Liver (tissue), 9 donors: ENCODE data around the gene FBLL1. TPM values are rescaled to one million over a fixed set of nuclear protein-coding genes. Genes with fewer than 3 reads are reported as not detected.
A peak's percentile ranks its signal among the peaks of the same experiment; 100 is the strongest.

Source experiments
- DNase-seq: peaks from one replicate; pipeline ENCODE4 v3.0.0-alpha.2; 2017; ENCODE audit warnings: low spot score
- H3K27ac ChIP-seq, 2 donors: one replicate each; pipeline ENCODE4 v1.7.0; 2013; ENCODE audit warnings: inconsistent platforms in 2 of 2, low read length in 2 of 2, control low read depth in 1 of 2, low read depth in 1 of 2, mild to moderate bottlenecking in 1 of 2
- H3K27me3 ChIP-seq, 4 donors: one replicate each; pipeline versions ENCODE4 v1.6.1 to v1.7.0; 2013; ENCODE audit warnings: low read length in 3 of 4, inconsistent platforms in 1 of 4, mild to moderate bottlenecking in 1 of 4, moderate library complexity in 1 of 4; ENCODE audit not compliant: control insufficient read depth in 4 of 4, insufficient read depth in 4 of 4
- H3K36me3 ChIP-seq, 4 donors: one replicate each; pipeline versions ENCODE4 v1.6.1 to v1.7.0; 2013; ENCODE audit warnings: low read length in 3 of 4, mild to moderate bottlenecking in 3 of 4, low read depth in 1 of 4, moderate library complexity in 1 of 4; ENCODE audit not compliant: control insufficient read depth in 4 of 4, insufficient read depth in 3 of 4
- H3K4me1 ChIP-seq, 4 donors: one replicate each; pipeline versions ENCODE4 v1.6.1 to v1.7.0; 2013; ENCODE audit warnings: low read length in 3 of 4, mild to moderate bottlenecking in 3 of 4, moderate library complexity in 1 of 4; ENCODE audit not compliant: control insufficient read depth in 4 of 4, insufficient read depth in 4 of 4
- H3K4me3 ChIP-seq, 3 donors: one replicate each; pipeline versions ENCODE4 v1.6.1 to v1.7.0; 2013; ENCODE audit warnings: low read length in 3 of 3, control low read depth in 1 of 3, low read depth in 1 of 3, mild to moderate bottlenecking in 1 of 3
- H3K9ac ChIP-seq, 2 donors: one replicate each; pipeline ENCODE4 v1.7.0; 2013; ENCODE audit warnings: low read length in 2 of 2, mild to moderate bottlenecking in 2 of 2, moderate library complexity in 2 of 2, control low read depth in 1 of 2, low read depth in 1 of 2
- H3K9me3 ChIP-seq, 4 donors: one replicate each; pipeline versions ENCODE4 v1.6.1 to v1.7.0; 2013; ENCODE audit warnings: low read length in 3 of 4; ENCODE audit not compliant: control insufficient read depth in 4 of 4
- ATF3 ChIP-seq: IDR thresholded peaks from 2 replicates; pipeline ENCODE4 v1.6.1; 2016; ENCODE audit warnings: antibody characterized with exemption
- CTCF ChIP-seq: fragments of 150-350 bp; IDR thresholded peaks from 2 replicates; pipeline ENCODE4 v1.5.1; 2017; ENCODE audit warnings: improper control_type of control experiment, low read depth, low read length; ENCODE audit not compliant: missing input control
- EGR1 ChIP-seq, 2 donors: IDR thresholded peaks; 2 replicates each; pipeline ENCODE4 v1.6.1; 2016 to 2018; ENCODE audit warnings: antibody characterized with exemption in 2 of 2, low read depth in 2 of 2
- FOXA1 ChIP-seq: IDR thresholded peaks from 2 replicates; pipeline ENCODE4 v1.6.1; 2016; ENCODE audit warnings: antibody characterized with exemption
- FOXA2 ChIP-seq: IDR thresholded peaks from 2 replicates; pipeline ENCODE4 v1.6.1; 2016; ENCODE audit warnings: antibody characterized with exemption
- GABPA ChIP-seq, 2 donors: IDR thresholded peaks in 1 of 2; conservative IDR thresholded peaks in 1 of 2; 2 replicates each; pipeline ENCODE4 v1.6.1; 2016; ENCODE audit warnings: antibody characterized with exemption in 2 of 2, mild to moderate bottlenecking in 1 of 2, moderate library complexity in 1 of 2
- HNF4A ChIP-seq, 2 donors: conservative IDR thresholded peaks; 2 replicates each; pipeline ENCODE4 v1.6.1; 2016; ENCODE audit warnings: antibody characterized with exemption in 2 of 2, mild to moderate bottlenecking in 2 of 2
- HNF4G ChIP-seq: IDR thresholded peaks from 2 replicates; pipeline ENCODE4 v1.6.1; 2016; ENCODE audit warnings: antibody characterized with exemption
- JUND ChIP-seq, 2 donors: IDR thresholded peaks; 2 replicates each; pipeline ENCODE4 v1.6.1; 2016; ENCODE audit warnings: antibody characterized with exemption in 2 of 2
- MAX ChIP-seq: IDR thresholded peaks from 2 replicates; pipeline ENCODE4 v1.6.1; 2016; ENCODE audit warnings: antibody characterized with exemption
- NR2F2 ChIP-seq: IDR thresholded peaks from 2 replicates; pipeline ENCODE4 v1.6.1; 2016; ENCODE audit warnings: antibody characterized with exemption
- RAD21 ChIP-seq, 2 donors: IDR thresholded peaks; 2 replicates each; pipeline ENCODE4 v1.6.1; 2016; ENCODE audit warnings: antibody characterized with exemption in 2 of 2, mild to moderate bottlenecking in 2 of 2
- REST ChIP-seq: IDR thresholded peaks from 2 replicates; pipeline ENCODE4 v1.6.1; 2016; ENCODE audit warnings: antibody characterized with exemption, mild to moderate bottlenecking
- RXRA ChIP-seq, 2 donors: IDR thresholded peaks; 2 replicates each; pipeline ENCODE4 v1.6.1; 2017 to 2018; ENCODE audit warnings: antibody characterized with exemption in 2 of 2, mild to moderate bottlenecking in 1 of 2
- SP1 ChIP-seq: IDR thresholded peaks from 2 replicates; pipeline ENCODE4 v1.6.1; 2018; ENCODE audit warnings: antibody characterized with exemption, mild to moderate bottlenecking
- TAF1 ChIP-seq: conservative IDR thresholded peaks from 2 replicates; pipeline ENCODE4 v1.6.1; 2016; ENCODE audit warnings: antibody characterized with exemption, mild to moderate bottlenecking
- YY1 ChIP-seq: IDR thresholded peaks from 2 replicates; pipeline ENCODE4 v1.6.1; 2016; ENCODE audit warnings: antibody characterized with exemption, mild to moderate bottlenecking
- ZBTB33 ChIP-seq: IDR thresholded peaks from 2 replicates; pipeline ENCODE4 v1.6.1; 2016; ENCODE audit warnings: antibody characterized with exemption
- WGBS: extraction: QIAGEN DNeasy Blood & Tissue Kit; methylation state at CpG from one replicate; pipeline ENCODE4 v1.1.7; 2013; 5-methylcytosine and 5-hydroxymethylcytosine counted together
- polyA plus RNA-seq, 2 donors: library from polyadenylated mRNA; stranded (reverse) in 1 of 2; unstranded in 1 of 2; fragments of 200-250 nt in 1 of 2; fragments of >200 nt in 1 of 2; fragmentation: Nextera tagmentation in 1 of 2; extraction: Ambion mirVana in 1 of 2; gene quantifications; one replicate each; pipeline versions ENCODE4 v1.2.1 to v1.2.3, GENCODE V29; 2013 to 2015
- total RNA-seq, 2 donors: library from RNA; depleted of rRNA; stranded (reverse); fragments of >200 nt; gene quantifications; one replicate each; pipeline ENCODE4 v1.2.3, GENCODE V29; 2014
- donor health status: healthy.
- donor health status: healthy.
- donor health status: healthy.
- donor health status: healthy.
- donor health status: healthy.

The FBLL1 gene
- total and polyA plus RNA-seq, 4 donors, result 0.05 to 0.42 (median 0.17) TPM; not detected in 1

- Histone ChIP-seq H3K4me3 (peak within 1 kb of the TSS; percentile 71 to 97 (median 81)), H3K27ac (peak within 1 kb of the TSS; percentile 33 to 47), H3K36me3 (peaks cover 4 to 26% (median 20%) of the 10 kb centered on the region in 4 donors), H3K9ac (peak within 1 kb of the TSS; percentile 63 to 71), H3K27me3 (no peaks in the 10 kb centered on the region), H3K4me1 (peaks cover 0 to 11% (median 9%) of the 10 kb centered on the region in 4 donors), H3K9me3 (no peaks in the 10 kb centered on the region)
- no peak for TF ChIP-seq FOXA2
- peak in 1 of 2 donors; percentile 13 for TF ChIP-seq HNF4A (conservative IDR thresholded peaks at IDR 0.05)
- no peak for TF ChIP-seq TAF1
- peak; percentile 63 for TF ChIP-seq MAX
- no peak for TF ChIP-seq ZBTB33
- no peak for TF ChIP-seq SP1
- peak; percentile 94 for TF ChIP-seq CTCF
- TF ChIP-seq YY1, result peak; percentile 64
- TF ChIP-seq RXRA (IDR thresholded peaks at IDR 0.05), result peak in 1 of 2 donors; percentile 34
- TF ChIP-seq REST, result peak; percentile 98
- peak in 1 of 2 donors; percentile 41 for TF ChIP-seq EGR1 (IDR thresholded peaks at IDR 0.05; ENCODE audit: low read depth in 2 of 2)
- peak; percentile 85 to 88 for TF ChIP-seq RAD21 (IDR thresholded peaks at IDR 0.05)
- no peak for TF ChIP-seq ATF3
- TF ChIP-seq JUND (IDR thresholded peaks at IDR 0.05), result no peak
- TF ChIP-seq HNF4G, result no peak
- TF ChIP-seq NR2F2, result no peak
- TF ChIP-seq FOXA1, result no peak
- TF ChIP-seq GABPA (IDR thresholded peaks at IDR 0.05 in 1 of 2, conservative IDR thresholded peaks at IDR 0.05 in 1 of 2), result peak; percentile 100
- DNase-seq, result peak; percentile 94
- under 1% methylated on average over 40 of the region's 40 CpGs for WGBS
These were observed 42.8 kb upstream of the FBLL1 start, which contains the start of gene RARS1 for GRCh38 chr5:168486136-168486879. Gene RARS1, plus strand, starts transcription at chr5:168486471. Its CDS starts 28 bp downstream, at chr5:168486499.
